HepG2 (cell line): ENCODE results near the gene PPIL3. TPM values are rescaled to one million over a fixed set of nuclear protein-coding genes. Genes with fewer than 3 reads are reported as not detected.

ENCODE experiments used
- ARID2 ChIP-seq: sonication (generic); formaldehyde crosslinking; IDR thresholded peaks from 2 replicates; pipeline ENCODE4 v1.8.1; 2022; ENCODE audit warnings: mild to moderate bottlenecking, missing genetic modification reagents, borderline replicate concordance
- CC2D1A ChIP-seq: sonication (generic); formaldehyde crosslinking; IDR thresholded peaks from 2 replicates; pipeline ENCODE4 v1.8.1; 2023; ENCODE audit warnings: mild to moderate bottlenecking, missing genetic modification reagents
- CEBPZ ChIP-seq: IDR thresholded peaks from 2 replicates; pipeline ENCODE4 v1.6.1; 2012; ENCODE audit warnings: low read length, improper control_type of control experiment
- FIP1L1 ChIP-seq: fragments of 200-400 bp; formaldehyde crosslinking; IDR thresholded peaks from 2 replicates; pipeline ENCODE4 v1.6.1; 2018; ENCODE audit warnings: low read depth, mild to moderate bottlenecking, low read length, moderate library complexity, borderline replicate concordance; ENCODE audit not compliant: insufficient read depth
- HNRNPLL ChIP-seq: fragments of 200-400 bp; formaldehyde crosslinking; IDR thresholded peaks from 2 replicates; pipeline ENCODE4 v1.6.1; 2017; ENCODE audit warnings: mild to moderate bottlenecking, low read depth, low read length; ENCODE audit not compliant: poor library complexity, severe bottlenecking
- HOXA5 ChIP-seq: sonication (generic); formaldehyde crosslinking; IDR thresholded peaks from 2 replicates; pipeline ENCODE4 v1.4.0; 2020; ENCODE audit warnings: missing genetic modification reagents
- KDM1A ChIP-seq: IDR thresholded peaks from 2 replicates; pipeline ENCODE4 v1.6.1; 2016; ENCODE audit warnings: missing compliant biosample characterization
- KLF15 ChIP-seq: sonication (generic); formaldehyde crosslinking; IDR thresholded peaks from 2 replicates; pipeline ENCODE4 v1.8.1; 2023; ENCODE audit warnings: borderline replicate concordance, mild to moderate bottlenecking, inconsistent platforms, missing genetic modification reagents, mixed read lengths
- PHF20 ChIP-seq: sonication (generic); formaldehyde crosslinking; IDR thresholded peaks from 2 replicates; pipeline ENCODE4 v1.5.0; 2020; ENCODE audit warnings: mild to moderate bottlenecking, missing genetic modification reagents
- REST ChIP-seq, 2 experiments: IDR thresholded peaks; 2 replicates each; pipeline ENCODE4 v1.6.1; 2011 to 2012; ENCODE audit warnings: low read length in 2 of 2, borderline replicate concordance in 1 of 2, low read depth in 1 of 2, mild to moderate bottlenecking in 1 of 2, moderate library complexity in 1 of 2
- RNF2 ChIP-seq: fragments of 450-650 bp; conservative IDR thresholded peaks from 2 replicates; pipeline ENCODE4 v1.6.1; 2016; ENCODE audit warnings: low read depth
- SALL2 ChIP-seq: sonication (generic); formaldehyde crosslinking; IDR thresholded peaks from 2 replicates; pipeline ENCODE4 v1.8.1; 2023; ENCODE audit warnings: mild to moderate bottlenecking, missing genetic modification reagents, inconsistent platforms
- TRIM24 ChIP-seq: sonication (generic); formaldehyde crosslinking; IDR thresholded peaks from 2 replicates; pipeline ENCODE4 v1.8.0; 2022; ENCODE audit warnings: mild to moderate bottlenecking, missing genetic modification reagents
- ZBTB1 ChIP-seq: sonication (generic); formaldehyde crosslinking; IDR thresholded peaks from 2 replicates; pipeline ENCODE4 v1.4.0; 2020; ENCODE audit warnings: missing genetic modification reagents, borderline replicate concordance
- ZBTB42 ChIP-seq: sonication (generic); formaldehyde crosslinking; IDR thresholded peaks from 2 replicates; pipeline ENCODE4 v1.5.0; 2020; ENCODE audit warnings: mild to moderate bottlenecking, missing genetic modification reagents
- ZIK1 ChIP-seq: sonication (generic); formaldehyde crosslinking; IDR thresholded peaks from 2 replicates; pipeline ENCODE4 v1.5.0; 2020; ENCODE audit warnings: mild to moderate bottlenecking, low read depth, missing genetic modification reagents, borderline replicate concordance
- ZSCAN12 ChIP-seq: sonication (generic); formaldehyde crosslinking; IDR thresholded peaks from 2 replicates; pipeline ENCODE4 v1.9.0; 2021; ENCODE audit warnings: mild to moderate bottlenecking, missing genetic modification reagents
- polyA plus RNA-seq, 8 experiments: library from polyadenylated mRNA; depleted of rRNA in 3 of 8; stranded (reverse) in 7 of 8; unstranded in 1 of 8; fragments of >200 nt; fragmentation: Illumina TruSeq in 4 of 8; extraction: Trizol in 4 of 8; gene quantifications; 2 replicates each; pipeline versions ENCODE4 v1.2.1 to v1.2.3, GENCODE V29; 2011 to 2016; ENCODE audit warnings: low read depth in 4 of 8, missing spikeins in 1 of 8, mixed read lengths in 1 of 8; ENCODE audit not compliant: insufficient read depth in 1 of 8
- total RNA-seq, 5 experiments: library from RNA; depleted of rRNA; stranded (reverse); fragments of >200 nt; fragmentation: Illumina TruSeq; extraction: Trizol; gene quantifications; 2 replicates each; pipeline ENCODE4 v1.2.3, GENCODE V29; 2016; ENCODE audit warnings: low read depth in 1 of 5
- TF ChIP-seq, protein P1 (sequence below): sonication (generic); formaldehyde crosslinking; IDR thresholded peaks from 2 replicates; pipeline ENCODE4 v1.4.0; 2020; ENCODE audit warnings: mild to moderate bottlenecking, missing genetic modification reagents

PPIL3 gene
- total and polyA plus RNA-seq, 2 of the 13 experiments (the other 11 are each of a cell fraction or from before 2014, with no cell fraction given) = 98.7 to 107 TPM

GRCh38 chr2:200888704-200889625, at the start of gene PPIL3, which contains the start of gene NIF3L1 (continued):
- TF ChIP-seq REST (IDR thresholded peaks at IDR 0.05; ENCODE audit: borderline replicate concordance in 1 of 2, low read depth in 1 of 2, low read length in 2 of 2) (peak in 1 of 2 experiments; percentile 80; a peak in 2 of 4 replicates), HOXA5 (peak; percentile 88), KLF15 (peak; percentile 20; the same call in 1 of the 2 replicates), RNF2 (0 out of 2 replicates have a peak, but pooled peaks have one; percentile 56), ZSCAN12 (CRISPR knock-in tag) (peak; percentile 59; the same call in 1 of the 2 replicates), CEBPZ (no peak), ZBTB1 (CRISPR knock-in tag) (no peak; the same call in 1 of the 2 replicates), ZIK1 (CRISPR knock-in tag) (peak; percentile 46; the same call in 1 of the 2 replicates), ZBTB42 (CRISPR knock-in tag) (peak; percentile 80; the same call in 1 of the 2 replicates), TRIM24 (CRISPR knock-in tag) (no peak), PHF20 (CRISPR knock-in tag) (peak; percentile 98), SALL2 (CRISPR knock-in tag) (peak; percentile 69; the same call in 1 of the 2 replicates), KDM1A (CRISPR knock-in tag) (no peak; the same call in 1 of the 2 replicates), HNRNPLL (no peak), ARID2 (peak; percentile 62; the same call in 1 of the 2 replicates), CC2D1A (CRISPR knock-in tag) (peak; percentile 58; the same call in 1 of the 2 replicates), FIP1L1 (no peak)
- TF ChIP-seq, protein P1, sequence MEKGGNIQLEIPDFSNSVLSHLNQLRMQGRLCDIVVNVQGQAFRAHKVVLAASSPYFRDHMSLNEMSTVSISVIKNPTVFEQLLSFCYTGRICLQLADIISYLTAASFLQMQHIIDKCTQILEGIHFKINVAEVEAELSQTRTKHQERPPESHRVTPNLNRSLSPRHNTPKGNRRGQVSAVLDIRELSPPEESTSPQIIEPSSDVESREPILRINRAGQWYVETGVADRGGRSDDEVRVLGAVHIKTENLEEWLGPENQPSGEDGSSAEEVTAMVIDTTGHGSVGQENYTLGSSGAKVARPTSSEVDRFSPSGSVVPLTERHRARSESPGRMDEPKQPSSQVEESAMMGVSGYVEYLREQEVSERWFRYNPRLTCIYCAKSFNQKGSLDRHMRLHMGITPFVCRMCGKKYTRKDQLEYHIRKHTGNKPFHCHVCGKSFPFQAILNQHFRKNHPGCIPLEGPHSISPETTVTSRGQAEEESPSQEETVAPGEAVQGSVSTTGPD (CRISPR knock-in tag) = no peak
